T-helper 2 cell treated with Interferon-gamma antibody and Interleukin-4, amounts not matched to agents 100 ng/mL and 5 ng/mL, for 36 hours (primary cell): ENCODE results near the gene LEO1. TPM values are rescaled to one million over a fixed set of nuclear protein-coding genes. Genes with fewer than 3 reads are reported as not detected.

Experiments
- intact Hi-C: fragments of 100-400 bp; cut with micrococcal nuclease; formaldehyde crosslinking; loops from one replicate; pipeline ENCODE4 v1.15.1; 2023
- total RNA-seq: library from RNA; stranded (reverse); gene quantifications from 2 replicates; pipeline ENCODE4 v1.2.3, GENCODE V29; 2022

Gene LEO1
- 41.2 and 42.9 TPM in 2 replicates for total RNA-seq

GRCh38 chr15:51971375-51972133, at the start of gene LEO1:
LEO1 (minus strand) TSS chr15:51971778; CDS start chr15:51971745, 33 bp downstream.
- intact Hi-C loops, result loop anchor here (1.0 kb wide), 4 partner anchors 11 to 256 kb away; no protein-coding TSS in a partner anchor

GRCh38 chr15:52021128-52021671, 49.6 kb upstream of the LEO1 start:
- intact Hi-C loops, result loop anchor here (1.0 to 5.0 kb wide), 5 partner anchors 15 to 658 kb away; partner anchors contain the start of genes ATOSA and LEO1

DNA sequence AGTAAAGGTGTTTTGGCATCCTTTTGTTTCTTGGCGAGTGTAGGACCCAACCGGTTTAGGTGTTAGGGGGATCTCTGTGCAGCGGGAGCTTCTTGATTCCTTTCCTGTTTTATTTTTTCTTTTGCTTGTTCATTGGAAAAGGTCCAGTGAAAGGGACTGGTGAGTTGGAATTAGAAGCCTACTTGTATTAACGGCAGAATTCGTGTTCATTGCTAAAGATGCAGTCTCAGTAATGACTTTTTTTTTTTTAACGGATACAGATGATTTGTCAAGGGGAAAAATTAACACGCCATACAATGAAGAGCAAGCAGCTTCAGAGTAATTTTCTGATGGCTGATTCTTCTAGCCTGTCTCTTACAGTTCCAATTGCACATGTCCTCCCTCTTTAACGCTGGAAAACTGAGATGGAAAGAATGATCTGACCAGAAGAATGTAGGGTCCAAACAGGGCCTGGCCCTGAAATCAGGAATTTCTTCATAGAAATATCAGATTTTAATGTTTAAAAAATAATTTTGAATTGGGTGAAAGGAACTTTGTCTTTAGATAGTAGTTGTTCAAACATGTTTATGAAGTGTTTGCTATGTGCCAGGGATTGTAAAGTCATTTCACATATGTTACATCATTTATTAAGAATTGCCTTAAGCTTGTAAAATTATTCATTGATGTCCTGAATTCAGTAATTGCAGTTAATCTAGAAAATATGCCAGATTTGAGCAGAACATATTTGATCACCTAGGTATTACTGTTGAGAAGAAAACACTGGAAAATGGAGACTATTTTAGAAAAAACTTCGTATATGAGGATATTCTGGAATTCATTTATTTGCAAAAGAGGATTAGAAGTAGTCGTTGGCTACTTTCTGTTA, 48.9 kb upstream of the LEO1 start:
- intact Hi-C loops, result loop anchor here (1.0 to 5.0 kb wide), 6 partner anchors 14 to 658 kb away; partner anchors contain the start of genes ATOSA and LEO1

- intact Hi-C loops, result loop anchor here (1.0 to 5.0 kb wide), 7 partner anchors 26 to 659 kb away; partner anchors contain the start of genes ARPP19 and ATOSA
Observed at GRCh38 chr15:52019394-52020220, 48.0 kb upstream of the LEO1 start.

- intact Hi-C loops, result loop anchor here (1.0 to 5.0 kb wide), 3 partner anchors 37 to 548 kb away; partner anchors contain the start of gene ARPP19
Observed at GRCh38 chr15:52018693-52019393, 47.3 kb upstream of the LEO1 start, which contains the start of gene MAPK6. MAPK6 (plus strand) TSS chr15:52019219; CDS start chr15:52046461, 27,242 bp downstream.

DNA sequence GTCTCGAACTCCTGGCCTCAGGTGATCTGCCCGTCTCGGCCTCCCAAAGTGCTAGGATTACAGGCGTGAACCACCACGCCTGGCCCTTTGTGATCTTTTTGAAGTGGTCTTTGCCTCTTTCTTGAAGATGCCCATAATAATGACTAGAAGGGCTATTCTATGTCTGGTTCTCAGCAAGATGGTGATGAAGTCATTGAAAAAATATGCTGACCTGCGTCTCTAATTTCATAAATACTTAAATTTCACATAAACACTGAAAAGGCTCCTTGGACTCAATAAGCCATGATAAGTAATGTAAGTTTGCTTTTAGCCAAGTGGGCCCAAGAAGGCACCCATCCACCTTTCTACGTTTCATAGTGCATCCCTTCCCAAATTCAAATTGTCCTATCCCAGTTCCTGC, 46.7 kb upstream of the LEO1 start:
- intact Hi-C loops, result loop anchor here (5.0 kb wide), 1 partner anchor 549 kb away; the partner anchor contains the start of gene ARPP19

- intact Hi-C loops, result loop anchor here (5.0 kb wide), 1 partner anchor 551 kb away; the partner anchor contains the start of gene ARPP19
Observed at GRCh38 chr15:52016316-52016715, 44.7 kb upstream of the LEO1 start.

GRCh38 chr15:52014616-52015015, 43.0 kb upstream of the LEO1 start:
- intact Hi-C loops, result loop anchor here (5.0 kb wide), 1 partner anchor 553 kb away; the partner anchor contains the start of gene ARPP19

- intact Hi-C loops, result no loop called here
Observed at GRCh38 chr15:52013151-52013791, 41.7 kb upstream of the LEO1 start.

GRCh38 chr15:52012210-52012609, 40.6 kb upstream of the LEO1 start:
- intact Hi-C loops, result no loop called here

- intact Hi-C loops, result no loop called here
Observed at GRCh38 chr15:52011711-52012144, 40.1 kb upstream of the LEO1 start.

DNA sequence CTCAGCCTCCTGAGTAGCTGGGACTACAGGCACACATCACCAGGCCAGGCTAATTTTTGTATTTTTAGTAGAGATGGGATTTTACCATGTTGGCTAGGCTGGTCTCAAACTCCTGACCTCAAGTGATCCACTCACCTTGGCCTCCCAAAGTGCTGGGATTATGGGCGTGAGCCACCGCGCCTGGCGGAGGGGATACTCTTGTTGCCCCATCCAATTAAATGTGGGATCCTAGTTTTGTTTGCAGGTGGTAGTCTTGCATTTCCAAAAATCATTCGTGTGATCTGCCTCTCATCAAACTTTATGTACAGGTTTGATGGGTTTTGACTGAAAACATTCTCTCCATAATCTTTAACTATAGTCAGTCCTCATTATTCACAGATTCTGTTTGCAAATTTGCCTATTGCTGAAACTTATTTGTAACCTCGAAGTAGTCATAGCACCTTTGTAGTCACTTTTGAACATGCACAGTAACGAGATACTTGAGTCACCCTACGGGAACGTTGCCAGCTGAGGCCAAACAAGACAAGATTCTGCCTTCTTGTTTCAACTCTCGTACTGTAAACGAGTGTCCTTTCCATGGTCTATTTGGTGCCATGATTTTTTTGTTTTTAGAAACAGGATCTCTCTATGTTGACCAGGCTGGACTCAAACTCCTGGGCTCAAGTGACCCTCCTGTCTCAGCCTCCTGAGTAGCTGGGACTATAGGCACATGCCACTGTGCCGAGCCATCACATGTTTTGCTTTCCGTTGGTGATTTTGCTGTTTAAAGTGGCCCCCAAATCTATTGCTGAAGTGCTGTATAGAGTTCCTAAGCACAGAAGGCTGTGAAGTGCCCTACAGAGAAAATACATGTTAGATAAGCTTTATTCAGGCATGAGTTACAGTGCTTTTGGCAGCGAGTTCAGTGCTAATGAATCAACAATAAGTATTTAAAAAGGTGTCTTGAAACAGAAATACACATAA, 39.3 kb upstream of the LEO1 start:
- intact Hi-C loops, result no loop called here

GRCh38 chr15:52008698-52009434, 37.3 kb upstream of the LEO1 start:
- intact Hi-C loops, result loop anchor here (10.0 kb wide), 1 partner anchor 476 kb away; no protein-coding TSS in a partner anchor

GRCh38 chr15:52008359-52008697, 36.8 kb upstream of the LEO1 start:
- intact Hi-C loops, result loop anchor here (10.0 kb wide), 1 partner anchor 476 kb away; no protein-coding TSS in a partner anchor

DNA sequence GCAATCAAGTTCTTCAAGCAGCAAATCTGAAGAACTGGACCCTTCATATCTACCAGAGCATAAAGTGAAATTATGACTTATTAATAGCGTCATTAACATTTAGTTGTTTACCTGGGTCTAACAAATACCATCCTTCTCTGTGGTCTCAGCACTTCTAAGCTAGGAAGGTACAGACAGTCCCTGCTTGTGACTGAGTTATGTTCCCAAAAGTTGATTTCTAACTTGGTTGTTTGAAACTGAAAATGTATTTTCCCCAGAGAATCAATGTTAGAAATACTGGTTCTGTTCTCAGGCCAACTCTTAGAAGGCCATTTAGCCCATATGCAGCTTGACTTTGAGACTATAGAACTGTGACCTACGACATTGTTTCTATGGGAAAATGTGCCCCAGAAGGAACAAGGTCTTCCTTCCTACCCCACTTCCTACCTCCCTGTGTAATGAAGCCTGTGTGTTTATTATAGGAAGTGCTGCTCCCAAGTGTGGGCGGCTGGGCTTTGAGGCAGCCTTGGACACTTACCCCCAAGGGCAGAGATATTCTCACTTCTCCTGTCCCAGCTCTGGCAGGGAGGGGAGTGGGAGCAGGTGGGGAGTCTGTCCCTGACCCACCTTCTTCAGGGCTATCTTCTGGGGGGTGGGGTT, 35.2 kb upstream of the LEO1 start:
- intact Hi-C loops, result loop anchor here (1.0 to 10.0 kb wide), 3 partner anchors 14 to 478 kb away; no protein-coding TSS in a partner anchor
